Endodermal cell (in vitro differentiated cells): ENCODE measurements around the gene PSEN1. TPM values are rescaled to one million over a fixed set of nuclear protein-coding genes. Genes with fewer than 3 reads are reported as not detected.

Experiments used
- DNase-seq: peaks from one replicate; pipeline ENCODE4 v3.0.0-alpha.2; 2017
- H3K27ac ChIP-seq: 2 replicates; pipeline ENCODE4 v1.5.1; 2013; ENCODE audit warnings: mild to moderate bottlenecking, low read depth, low read length, moderate library complexity
- H3K27me3 ChIP-seq: 2 replicates; pipeline ENCODE4 v1.6.1; 2013; ENCODE audit warnings: mild to moderate bottlenecking, low read length, moderate library complexity; ENCODE audit not compliant: insufficient read depth, control insufficient read depth, poor library complexity, severe bottlenecking
- H3K36me3 ChIP-seq: 2 replicates; pipeline ENCODE4 v1.7.0; 2013; ENCODE audit warnings: mild to moderate bottlenecking, low read length, moderate library complexity; ENCODE audit not compliant: control insufficient read depth, insufficient read depth
- H3K4me1 ChIP-seq: one replicate; pipeline ENCODE4 v1.7.0; 2013; ENCODE audit warnings: low read length; ENCODE audit not compliant: control insufficient read depth, insufficient read depth
- H3K4me3 ChIP-seq: 2 replicates; pipeline ENCODE4 v1.5.1; 2013; ENCODE audit warnings: mild to moderate bottlenecking, low read length, moderate library complexity
- H3K9ac ChIP-seq: 2 replicates; pipeline ENCODE4 v1.6.1; 2013; ENCODE audit warnings: mild to moderate bottlenecking, low read length, moderate library complexity; ENCODE audit not compliant: poor library complexity, severe bottlenecking; ENCODE audit errors: extremely low read depth
- H3K9me3 ChIP-seq: 2 replicates; pipeline ENCODE4 v1.6.1; 2013; ENCODE audit warnings: mild to moderate bottlenecking, low read length, moderate library complexity; ENCODE audit not compliant: control insufficient read depth
- H3K27ac Mint-ChIP-seq: 2 replicates; pipeline ENCODE4 v1.8.0; 2020; ENCODE audit warnings: mixed read lengths
- H3K27me3 Mint-ChIP-seq: 2 replicates; pipeline ENCODE4 v1.8.0; 2021; ENCODE audit warnings: mild to moderate bottlenecking, mixed read lengths; ENCODE audit not compliant: insufficient read depth
- H3K36me3 Mint-ChIP-seq: 2 replicates; pipeline ENCODE4 v1.8.0; 2020; ENCODE audit warnings: low read depth, mixed read lengths
- H3K4me1 Mint-ChIP-seq: 2 replicates; pipeline ENCODE4 v1.8.0; 2020; ENCODE audit warnings: mixed read lengths
- H3K4me3 Mint-ChIP-seq: 2 replicates; pipeline ENCODE4 v1.8.0; 2020; ENCODE audit warnings: mild to moderate bottlenecking, moderate library complexity, mixed read lengths
- H3K9me3 Mint-ChIP-seq: 2 replicates; pipeline ENCODE4 v1.8.0; 2020; ENCODE audit warnings: mild to moderate bottlenecking, mixed read lengths
- WGBS, 2 experiments: methylation state at CpG; one replicate each; pipeline versions ENCODE4 v1.1.5 to v1.1.7; 2013; ENCODE audit warnings: missing lambda C conversion rate in 2 of 2, mixed read lengths in 1 of 2; ENCODE audit not compliant: insufficient coverage in 1 of 2, insufficient read length in 1 of 2; 5-methylcytosine and 5-hydroxymethylcytosine counted together
- total RNA-seq, 2 donors: library from RNA; stranded (reverse); fragmentation: NEBNext Ultra II Directional in 1 of 2; extraction: Animal tissue kit (Norgen Biotek cat#: 25700) in 1 of 2; gene quantifications; 2 replicates in 1 of 2; 3 replicates in 1 of 2; pipeline ENCODE4 v1.2.1, GENCODE V29; 2021
- TF ChIP-seq, protein P1 (sequence below): fragments of 200-600 bp; sonication (generic); conservative IDR thresholded peaks from 2 replicates; pipeline ENCODE4 v1.5.0; 2021; ENCODE audit warnings: antibody characterized with exemption, mild to moderate bottlenecking

PSEN1 gene
- total RNA-seq, 2 donors from 2014 or later, result 45.7 to 49.9 TPM

DNA sequence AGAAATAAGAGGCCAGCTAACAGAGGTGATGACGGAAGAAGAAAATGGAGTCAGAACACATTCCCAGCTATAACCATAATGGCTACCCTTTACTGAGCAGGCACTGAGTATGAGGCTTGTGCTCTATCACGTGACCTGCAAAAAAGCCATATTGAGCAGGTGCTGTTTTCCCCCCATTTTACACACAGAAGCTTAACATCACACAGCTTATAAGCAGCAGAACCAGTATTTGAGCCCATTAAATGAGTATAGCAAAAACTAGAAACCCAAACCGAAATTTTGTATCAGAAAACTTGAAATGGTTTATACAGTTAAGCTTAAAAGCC lies 129.4 kb downstream of the PSEN1 start:
- H3K4me3 ChIP-seq, result no peak overlapping the region
- WGBS, 2 experiments, result 91 to 93% methylated on average over 3 of the region's 3 CpGs
- Mint-ChIP-seq H3K9me3 (no peaks in the 10 kb centered on the region), H3K4me1 (peaks cover 5% of the 10 kb centered on the region), H3K27me3 (peaks cover 35% of the 10 kb centered on the region), H3K27ac (no peak overlapping the region), H3K36me3 (peaks cover 6% of the 10 kb centered on the region), H3K4me3 (no peak overlapping the region)
- TF ChIP-seq, protein P1, sequence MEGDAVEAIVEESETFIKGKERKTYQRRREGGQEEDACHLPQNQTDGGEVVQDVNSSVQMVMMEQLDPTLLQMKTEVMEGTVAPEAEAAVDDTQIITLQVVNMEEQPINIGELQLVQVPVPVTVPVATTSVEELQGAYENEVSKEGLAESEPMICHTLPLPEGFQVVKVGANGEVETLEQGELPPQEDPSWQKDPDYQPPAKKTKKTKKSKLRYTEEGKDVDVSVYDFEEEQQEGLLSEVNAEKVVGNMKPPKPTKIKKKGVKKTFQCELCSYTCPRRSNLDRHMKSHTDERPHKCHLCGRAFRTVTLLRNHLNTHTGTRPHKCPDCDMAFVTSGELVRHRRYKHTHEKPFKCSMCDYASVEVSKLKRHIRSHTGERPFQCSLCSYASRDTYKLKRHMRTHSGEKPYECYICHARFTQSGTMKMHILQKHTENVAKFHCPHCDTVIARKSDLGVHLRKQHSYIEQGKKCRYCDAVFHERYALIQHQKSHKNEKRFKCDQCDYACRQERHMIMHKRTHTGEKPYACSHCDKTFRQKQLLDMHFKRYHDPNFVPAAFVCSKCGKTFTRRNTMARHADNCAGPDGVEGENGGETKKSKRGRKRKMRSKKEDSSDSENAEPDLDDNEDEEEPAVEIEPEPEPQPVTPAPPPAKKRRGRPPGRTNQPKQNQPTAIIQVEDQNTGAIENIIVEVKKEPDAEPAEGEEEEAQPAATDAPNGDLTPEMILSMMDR, result no peak
- no peak overlapping the region for H3K27ac ChIP-seq
- H3K4me1 ChIP-seq, result no peaks in the 10 kb centered on the region
- peaks cover 5% of the 10 kb centered on the region for H3K36me3 ChIP-seq
- no peak for DNase-seq
- H3K9ac ChIP-seq, result no peak overlapping the region
- H3K27me3 ChIP-seq, result peaks cover 2% of the 10 kb centered on the region
- no peaks in the 10 kb centered on the region for H3K9me3 ChIP-seq

DNA sequence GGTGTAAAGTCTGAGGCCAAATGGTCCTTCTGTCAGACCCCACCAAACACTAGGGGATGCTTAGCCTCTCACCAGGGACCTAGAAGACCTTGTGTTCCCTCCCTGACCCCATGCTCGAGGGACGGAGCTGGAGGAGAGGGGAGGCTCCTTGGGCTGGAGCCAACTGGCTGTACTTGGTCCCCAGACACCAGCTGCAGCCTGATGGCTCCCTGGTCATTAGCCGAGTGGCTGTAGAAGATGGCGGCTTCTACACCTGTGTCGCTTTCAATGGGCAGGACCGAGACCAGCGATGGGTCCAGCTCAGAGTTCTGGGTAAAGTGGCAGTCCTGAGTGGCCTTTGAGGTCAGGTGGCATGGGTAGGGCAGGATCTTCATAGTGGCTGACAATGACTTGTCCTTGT lies 130.0 kb downstream of the PSEN1 start:
- Histone ChIP-seq H3K9me3 (no peaks in the 10 kb centered on the region), H3K4me1 (no peaks in the 10 kb centered on the region), H3K27ac (no peak overlapping the region), H3K36me3 (peaks cover 5% of the 10 kb centered on the region), H3K9ac (no peak overlapping the region), H3K27me3 (peaks cover 7% of the 10 kb centered on the region), H3K4me3 (no peak overlapping the region)
- 97 to 98% methylated on average over 6 to 7 of the region's 7 CpGs for WGBS, 2 experiments
- peaks cover 6% of the 10 kb centered on the region for H3K36me3 Mint-ChIP-seq
- TF ChIP-seq, protein P1, result no peak
- H3K9me3 Mint-ChIP-seq, result no peaks in the 10 kb centered on the region
- no peak overlapping the region for H3K27ac Mint-ChIP-seq
- no peak for DNase-seq
- no peak overlapping the region for H3K4me3 Mint-ChIP-seq
- peaks cover 5% of the 10 kb centered on the region for H3K4me1 Mint-ChIP-seq
- H3K27me3 Mint-ChIP-seq, result peaks cover 40% of the 10 kb centered on the region

DNA sequence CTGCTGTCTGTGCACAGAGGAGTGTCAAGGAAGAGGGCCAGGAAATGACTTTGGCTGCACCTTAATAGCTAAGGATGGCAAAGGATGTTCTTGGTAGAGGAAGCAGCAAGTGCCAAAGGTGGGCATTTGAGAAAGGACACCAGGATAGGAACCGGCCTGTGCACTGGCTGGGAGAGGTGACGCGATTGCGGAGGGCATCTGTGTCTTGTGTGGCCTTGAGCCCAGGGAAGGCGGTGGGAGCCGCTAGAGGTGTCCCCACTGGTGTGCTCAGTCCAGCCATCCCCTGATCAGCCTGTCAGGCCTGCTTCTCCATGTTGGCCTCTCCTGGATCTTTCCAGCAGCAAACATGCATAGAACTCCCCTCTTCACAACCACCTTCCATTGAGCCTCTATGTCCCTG lies 131.2 kb downstream of the PSEN1 start:
- Histone ChIP-seq H3K27ac (no peak overlapping the region), H3K4me3 (no peak overlapping the region), H3K27me3 (peaks cover 7% of the 10 kb centered on the region), H3K9me3 (no peaks in the 10 kb centered on the region), H3K36me3 (peaks cover 8% of the 10 kb centered on the region), H3K4me1 (no peaks in the 10 kb centered on the region), H3K9ac (no peak overlapping the region)
- Mint-ChIP-seq H3K27ac (no peak overlapping the region), H3K36me3 (peaks cover 6% of the 10 kb centered on the region), H3K4me3 (no peak overlapping the region), H3K9me3 (no peaks in the 10 kb centered on the region), H3K4me1 (peaks cover 10% of the 10 kb centered on the region), H3K27me3 (peaks cover 43% of the 10 kb centered on the region)
- no peak for DNase-seq
- 98 to 100% methylated on average over 1 to 6 of the region's 6 CpGs for WGBS, 2 experiments
- TF ChIP-seq, protein P1, result no peak
